Activated T-cell treated with anti-CD3 and anti-CD28 coated beads, Interleukin-2, amount 50 U/mL, for 72 hours (primary cell): ENCODE measurements around the gene PEX16. TPM values are rescaled to one million over a fixed set of nuclear protein-coding genes. Genes with fewer than 3 reads are reported as not detected.

Experiments used
- ATAC-seq, 2 donors: fragments of 150-1000 bp; cut with Tn5 transposase; replicated peaks in 1 of 2; 2 replicates each; pipeline ENCODE4 v1.10.0; 2021; ENCODE audit warnings: moderate library complexity in 2 of 2, mild to moderate bottlenecking in 1 of 2
- DNase-seq, 2 donors: peaks; one replicate each; pipeline ENCODE4 v3.0.0; 2021 to 2022; ENCODE audit warnings: mixed read lengths in 1 of 2
- H3K27ac Mint-ChIP-seq: one replicate; pipeline ENCODE4 v1.8.0; 2022; ENCODE audit warnings: mild to moderate bottlenecking, moderate library complexity, mixed read lengths
- H3K27me3 Mint-ChIP-seq: one replicate; pipeline ENCODE4 v1.8.0; 2022; ENCODE audit warnings: low read depth, mixed read lengths
- H3K36me3 Mint-ChIP-seq, 2 donors: one replicate each; pipeline ENCODE4 v1.8.0; 2022; ENCODE audit warnings: mixed read lengths in 2 of 2, mild to moderate bottlenecking in 1 of 2; ENCODE audit not compliant: insufficient read depth in 2 of 2
- H3K4me1 Mint-ChIP-seq: one replicate; pipeline ENCODE4 v1.8.0; 2022; ENCODE audit warnings: low read depth, mixed read lengths
- H3K4me3 Mint-ChIP-seq, 2 donors: one replicate each; pipeline ENCODE4 v1.8.0; 2022; ENCODE audit warnings: mild to moderate bottlenecking in 2 of 2, mixed read lengths in 2 of 2, moderate library complexity in 2 of 2
- H3K9me3 Mint-ChIP-seq, 2 donors: one replicate each; pipeline ENCODE4 v1.8.0; 2022; ENCODE audit warnings: mixed read lengths in 2 of 2
- total RNA-seq, 2 donors: library from RNA; stranded (reverse); gene quantifications; one replicate each; pipeline ENCODE4 v1.2.3, GENCODE V29; 2022

Gene PEX16
- total RNA-seq, 2 donors from 2014 or later = 42.5 to 46.8 TPM

DNA sequence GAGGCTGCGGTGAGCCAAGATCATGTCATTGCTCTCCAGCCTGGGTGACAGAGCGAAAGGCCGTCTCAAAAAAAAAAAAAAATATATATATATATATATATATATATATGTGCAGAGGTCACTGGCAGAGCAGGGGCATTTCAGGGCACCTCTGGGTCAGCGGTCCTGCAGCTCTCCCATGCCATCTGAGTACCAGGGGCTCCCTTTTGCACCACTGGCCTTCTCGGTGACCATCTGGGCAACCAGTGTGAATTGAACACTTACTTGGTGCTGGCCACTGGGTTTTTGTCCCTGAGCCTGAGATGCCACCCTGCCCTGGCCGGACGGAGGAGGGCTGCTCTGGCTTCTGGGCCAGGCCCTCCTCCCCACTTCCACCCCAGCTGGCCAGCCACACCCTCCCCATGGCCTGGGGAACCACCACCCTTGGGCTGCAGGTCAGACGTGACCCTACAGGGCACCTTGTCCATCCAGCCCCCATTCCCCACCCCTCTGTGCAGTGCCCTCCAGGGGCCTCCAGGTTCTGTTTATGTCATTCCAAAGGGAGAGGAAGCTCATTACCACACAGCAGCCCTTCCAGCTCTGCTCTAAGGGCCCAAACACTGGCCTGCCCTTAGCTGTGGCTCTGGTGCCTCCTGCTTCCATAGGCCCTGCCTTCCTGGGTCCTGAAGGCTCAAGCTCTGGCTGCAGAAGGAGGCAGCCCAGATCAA, 22.0 kb downstream of the PEX16 start:
- no peak overlapping the region for H3K27ac Mint-ChIP-seq
- no peaks in the 10 kb centered on the region for H3K4me1 Mint-ChIP-seq
- H3K9me3 Mint-ChIP-seq = no peaks in the 10 kb centered on the region
- H3K27me3 Mint-ChIP-seq = peaks cover 20% of the 10 kb centered on the region
- no peak for ATAC-seq
- no peak for DNase-seq
- H3K36me3 Mint-ChIP-seq = no peaks in the 10 kb centered on the region
- no peak overlapping the region for H3K4me3 Mint-ChIP-seq

DNA sequence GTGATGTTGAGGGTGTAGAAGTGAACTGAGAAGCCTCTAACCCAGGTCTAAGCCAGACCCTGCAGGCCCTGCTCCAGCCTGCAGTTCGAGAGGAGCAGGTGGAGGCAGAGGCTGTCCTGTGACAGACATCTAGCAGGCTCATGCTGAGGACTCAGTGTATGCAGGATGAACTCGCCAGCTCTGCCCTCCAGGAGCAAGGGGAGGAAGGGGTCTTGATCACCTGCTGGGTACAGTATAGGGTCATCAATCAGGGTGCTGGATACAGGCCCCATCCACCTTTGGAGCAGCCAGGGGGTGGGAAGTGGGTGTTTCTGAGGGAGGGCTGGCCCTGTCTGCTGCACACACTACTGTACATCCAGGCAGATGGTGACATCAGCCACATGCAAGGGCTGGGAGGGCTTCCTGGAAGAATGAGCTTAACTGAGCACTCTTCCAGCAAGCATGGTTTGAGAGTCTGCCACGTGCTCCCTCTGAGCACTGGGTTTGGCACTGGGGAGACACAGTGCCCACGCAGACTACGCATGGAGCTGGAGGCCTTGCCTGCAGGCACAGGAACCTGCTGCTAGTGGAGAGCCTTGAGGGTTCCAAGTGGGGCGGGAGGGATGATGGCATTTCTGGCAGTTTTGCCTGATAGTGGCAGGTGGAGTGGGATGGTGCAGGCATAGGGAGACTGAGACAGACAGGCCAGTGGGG, 23.0 kb downstream of the PEX16 start:
- H3K27me3 Mint-ChIP-seq = peaks cover 15% of the 10 kb centered on the region
- H3K4me3 Mint-ChIP-seq = no peak overlapping the region
- ATAC-seq (no peak), DNase-seq (no peak)
- H3K27ac Mint-ChIP-seq = no peak overlapping the region
- H3K36me3 Mint-ChIP-seq = no peaks in the 10 kb centered on the region
- no peaks in the 10 kb centered on the region for H3K4me1 Mint-ChIP-seq
- H3K9me3 Mint-ChIP-seq = no peaks in the 10 kb centered on the region

DNA sequence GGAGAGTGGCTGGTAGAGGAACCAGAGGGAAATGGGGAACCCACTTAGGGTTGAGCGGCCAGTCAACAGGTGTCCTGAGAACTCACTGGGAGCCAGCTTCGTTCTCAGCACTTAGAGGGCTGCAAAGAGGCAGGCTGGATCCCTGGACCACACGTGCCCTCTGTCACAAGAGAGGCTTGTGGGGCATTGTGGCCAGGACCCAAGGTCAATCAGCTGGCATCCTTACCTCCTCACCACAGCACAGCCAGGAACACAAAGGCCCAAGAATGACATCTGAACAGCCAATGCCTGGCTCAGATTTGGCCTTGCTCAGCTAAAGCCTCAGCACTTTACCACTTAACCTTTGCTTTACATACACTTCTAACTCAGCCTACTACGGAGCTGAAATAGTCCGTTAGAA, 24.8 kb downstream of the PEX16 start:
- DNase-seq = no peak

DNA sequence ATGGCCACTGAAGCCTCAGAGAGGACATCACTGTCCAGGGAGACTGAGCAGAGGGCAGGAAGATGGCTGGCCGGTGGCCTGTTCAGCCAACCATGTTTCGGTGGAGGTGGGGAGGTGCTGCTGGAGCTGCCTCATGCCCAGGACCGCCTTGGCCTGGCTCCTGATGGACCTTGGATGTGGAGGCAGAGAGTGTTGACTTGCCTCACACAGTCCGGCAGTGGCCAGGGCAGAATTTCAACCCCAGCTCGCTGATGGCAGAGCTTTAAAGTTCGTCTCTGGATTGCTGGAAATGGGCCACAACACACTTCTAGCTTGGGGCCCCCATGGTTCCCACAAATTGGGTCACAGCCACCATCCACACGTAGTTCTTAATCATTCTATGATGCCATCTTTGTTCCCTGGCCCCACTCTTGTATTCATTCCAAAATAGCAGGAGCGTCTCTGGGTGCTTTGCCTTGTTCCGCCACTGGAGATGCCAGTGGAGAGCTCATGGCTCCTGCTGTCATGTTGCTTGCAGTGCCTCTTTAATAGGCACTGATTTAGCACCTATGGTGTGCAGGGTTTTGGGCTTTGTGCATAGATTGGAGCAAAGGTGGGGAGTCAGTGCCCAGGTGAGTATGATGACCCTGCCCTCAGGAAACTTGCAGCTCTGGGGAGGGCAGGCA, 26.7 kb downstream of the PEX16 start:
- Mint-ChIP-seq H3K36me3 (no peaks in the 10 kb centered on the region), H3K4me3 (no peak overlapping the region), H3K4me1 (no peaks in the 10 kb centered on the region), H3K27me3 (peaks cover 7% of the 10 kb centered on the region), H3K9me3 (no peaks in the 10 kb centered on the region), H3K27ac (no peak overlapping the region)
- no peak for ATAC-seq
- no peak for DNase-seq

More for the DNA sequence above, 24.8 kb downstream of the PEX16 start:
- Mint-ChIP-seq H3K4me1 (no peaks in the 10 kb centered on the region), H3K4me3 (no peak overlapping the region), H3K27me3 (peaks cover 10% of the 10 kb centered on the region), H3K36me3 (no peaks in the 10 kb centered on the region), H3K27ac (no peak overlapping the region), H3K9me3 (no peaks in the 10 kb centered on the region)
- no peak for ATAC-seq

DNA sequence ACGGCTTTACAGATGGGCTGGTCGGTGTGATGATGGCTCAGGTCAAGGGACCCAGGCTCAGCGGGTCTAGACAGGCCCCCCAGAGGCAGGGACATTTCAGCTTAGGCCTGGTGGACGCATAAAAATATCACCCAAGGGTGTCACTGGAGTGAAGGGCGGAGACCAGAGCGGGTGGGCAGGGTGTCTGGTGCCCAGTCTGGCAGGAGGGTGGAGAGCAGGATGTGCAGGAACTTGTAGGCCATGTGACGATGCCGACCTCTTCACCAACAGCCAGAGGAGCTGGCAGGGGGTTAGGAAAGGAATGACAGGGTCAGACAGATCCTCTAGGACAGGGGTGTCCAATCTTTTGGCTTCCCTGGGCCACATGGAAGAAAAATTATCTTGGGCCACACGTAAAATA, 27.7 kb downstream of the PEX16 start:
- DNase-seq (no peak), ATAC-seq (no peak)
- no peak overlapping the region for H3K4me3 Mint-ChIP-seq
- H3K9me3 Mint-ChIP-seq = no peaks in the 10 kb centered on the region
- no peak overlapping the region for H3K27ac Mint-ChIP-seq
- H3K27me3 Mint-ChIP-seq = peaks cover 3% of the 10 kb centered on the region
- H3K4me1 Mint-ChIP-seq = no peaks in the 10 kb centered on the region
- H3K36me3 Mint-ChIP-seq = no peaks in the 10 kb centered on the region

DNA sequence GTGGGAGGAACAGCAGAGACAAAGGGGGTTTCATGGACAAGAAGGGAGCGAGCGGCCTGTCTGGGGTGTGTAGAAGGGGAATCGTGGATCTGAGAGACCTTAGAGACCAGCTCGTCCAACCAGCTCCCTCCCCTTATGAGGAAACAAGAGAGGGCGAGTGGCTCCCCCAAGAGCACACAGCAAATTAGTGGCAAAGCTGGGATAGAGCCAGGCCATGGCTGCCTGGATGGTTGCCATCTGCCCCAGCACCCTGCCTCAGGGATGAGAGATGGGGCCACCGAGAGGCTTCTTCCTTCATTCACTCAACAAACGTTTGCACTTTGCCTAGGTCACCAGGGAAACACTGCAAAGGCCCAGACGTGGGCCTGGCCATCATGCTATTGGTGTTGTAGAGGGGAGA, 28.1 kb downstream of the PEX16 start:
- Mint-ChIP-seq H3K4me1 (no peaks in the 10 kb centered on the region), H3K4me3 (no peak overlapping the region), H3K27me3 (no peaks in the 10 kb centered on the region), H3K36me3 (no peaks in the 10 kb centered on the region), H3K27ac (no peak overlapping the region), H3K9me3 (no peaks in the 10 kb centered on the region)
- DNase-seq = no peak
- ATAC-seq = no peak

- H3K27ac Mint-ChIP-seq = no peak overlapping the region
- no peaks in the 10 kb centered on the region for H3K27me3 Mint-ChIP-seq
- DNase-seq (no peak), ATAC-seq (no peak)
- H3K4me3 Mint-ChIP-seq = no peak overlapping the region
- no peaks in the 10 kb centered on the region for H3K4me1 Mint-ChIP-seq
- H3K36me3 Mint-ChIP-seq = no peaks in the 10 kb centered on the region
- H3K9me3 Mint-ChIP-seq = no peaks in the 10 kb centered on the region
Observed at GRCh38 chr11:45887587-45887986, 30.1 kb downstream of the PEX16 start.

DNA sequence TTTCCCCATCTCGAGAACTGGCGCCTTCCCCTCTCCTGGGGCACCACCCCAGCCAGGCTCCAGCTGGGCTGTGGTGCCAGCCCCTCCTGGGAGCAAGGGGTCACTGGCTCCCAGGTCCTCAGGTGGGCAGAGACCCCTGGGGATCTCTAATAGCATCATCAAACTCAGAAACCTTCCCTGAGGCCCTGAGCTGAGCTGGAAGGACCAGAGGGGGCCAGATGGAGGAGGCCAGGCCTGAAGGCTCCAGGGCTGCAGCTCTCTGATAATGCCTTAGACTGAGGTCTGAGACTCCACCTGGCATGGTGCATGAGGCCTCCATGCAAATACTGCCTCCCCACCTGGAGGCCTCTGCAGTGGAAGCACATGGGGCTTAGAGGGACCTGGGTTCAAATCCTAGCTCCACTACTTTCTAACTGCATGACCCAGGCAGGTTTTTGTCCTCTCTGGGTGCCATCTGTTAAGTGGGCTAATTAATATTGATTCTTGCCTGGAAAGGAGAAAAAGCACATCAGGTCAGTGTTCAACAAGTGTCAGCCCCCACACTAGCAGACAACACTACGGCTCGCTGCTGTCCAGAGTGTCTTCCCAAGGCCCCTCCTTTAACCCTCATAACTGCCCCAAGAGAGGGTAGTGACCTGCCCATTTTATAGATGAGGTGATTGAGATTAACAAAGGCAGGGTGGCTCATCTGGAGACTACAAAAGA, 30.7 kb downstream of the PEX16 start:
- no peaks in the 10 kb centered on the region for H3K4me1 Mint-ChIP-seq
- DNase-seq (no peak), ATAC-seq (no peak)
- H3K27me3 Mint-ChIP-seq = no peaks in the 10 kb centered on the region
- no peaks in the 10 kb centered on the region for H3K9me3 Mint-ChIP-seq
- no peak overlapping the region for H3K27ac Mint-ChIP-seq
- H3K36me3 Mint-ChIP-seq = peaks cover 0 to 2% of the 10 kb centered on the region in 2 donors
- peak overlapping the region in 1 of 2 donors; percentile 55 for H3K4me3 Mint-ChIP-seq

DNA sequence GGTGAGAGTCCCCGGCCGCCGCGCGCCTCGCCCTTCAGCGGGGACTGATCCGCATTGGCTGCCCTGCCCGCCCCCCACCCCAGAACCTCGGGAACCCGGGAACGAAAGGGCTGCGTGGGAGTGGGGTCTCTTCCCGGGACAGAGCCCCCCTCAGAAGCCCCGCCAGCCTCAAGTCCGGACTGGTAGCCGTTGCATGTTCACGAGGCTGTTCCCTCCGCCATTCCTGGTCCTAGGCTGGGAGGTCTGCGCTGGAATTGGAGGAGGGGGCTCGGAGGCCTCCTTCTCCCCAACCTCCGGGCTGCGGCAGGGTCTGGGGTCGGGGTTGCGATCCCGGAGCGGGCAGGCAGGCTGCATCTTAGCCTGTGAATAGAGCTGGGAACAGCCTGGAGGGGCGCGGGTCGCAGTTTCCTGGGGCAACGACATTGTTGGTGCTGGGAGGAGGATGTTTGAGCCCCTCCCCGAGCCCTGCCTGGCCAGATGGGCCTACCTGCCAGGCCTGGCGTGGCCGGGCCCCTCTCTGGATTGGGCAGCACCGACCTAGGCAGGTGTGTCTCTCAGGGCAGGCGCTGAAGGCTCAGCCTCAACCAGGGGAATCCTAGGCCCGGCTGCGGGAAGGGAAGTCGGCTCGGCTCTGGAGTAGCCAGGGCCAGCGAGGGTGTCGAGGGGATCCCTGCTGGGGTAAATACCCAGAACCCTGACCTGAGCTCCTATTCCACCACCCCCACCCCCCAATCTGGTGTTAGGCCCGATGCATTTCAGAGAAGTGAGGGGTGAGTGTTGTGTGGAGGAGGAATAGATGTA, 31.6 kb downstream of the PEX16 start:
- no peak overlapping the region for H3K27ac Mint-ChIP-seq

GRCh38 chr11:45885274-45885920, 32.3 kb downstream of the PEX16 start, which contains the start of gene MAPK8IP1:
Gene MAPK8IP1 (plus strand): TSS chr11:45885651. CDS start chr11:45885821, 170 bp downstream.
- ATAC-seq (peak; percentile 82 to 84), DNase-seq (peak; percentile 53 to 58)
- no peaks in the 10 kb centered on the region for H3K4me1 Mint-ChIP-seq
- H3K27me3 Mint-ChIP-seq = no peaks in the 10 kb centered on the region
- no peak within 1 kb of the TSS for H3K27ac Mint-ChIP-seq
- peak within 1 kb of the TSS; percentile 52 to 80 for H3K4me3 Mint-ChIP-seq
- peaks cover 0 to 3% of the 10 kb centered on the region in 2 donors for H3K36me3 Mint-ChIP-seq
- no peaks in the 10 kb centered on the region for H3K9me3 Mint-ChIP-seq

More for the DNA sequence above, 31.6 kb downstream of the PEX16 start:
- Mint-ChIP-seq H3K4me3 (peak overlapping the region; percentile 12 to 55), H3K36me3 (peaks cover 0 to 3% of the 10 kb centered on the region in 2 donors), H3K9me3 (no peaks in the 10 kb centered on the region), H3K4me1 (no peaks in the 10 kb centered on the region), H3K27me3 (no peaks in the 10 kb centered on the region)
- no peak for DNase-seq
- no peak for ATAC-seq

- Mint-ChIP-seq H3K4me3 (peak overlapping the region; percentile 52 to 80), H3K9me3 (no peaks in the 10 kb centered on the region), H3K36me3 (peaks cover 2 to 5% of the 10 kb centered on the region in 2 donors), H3K4me1 (no peaks in the 10 kb centered on the region), H3K27me3 (no peaks in the 10 kb centered on the region), H3K27ac (no peak overlapping the region)
- DNase-seq (no peak), ATAC-seq (no peak)
Observed at GRCh38 chr11:45884596-45885185, 33.0 kb downstream of the PEX16 start.
